Thymus (tissue), 11 donors: ENCODE measurements around the gene DCHS1. TPM values are rescaled to one million over a fixed set of nuclear protein-coding genes. Genes with fewer than 3 reads are reported as not detected.
"Not testable (repeated sequence)": the region's sequence is repeated elsewhere in the genome, so short reads cannot be mapped to it uniquely, and the experiment has no call there.

ENCODE experiments used
- DNase-seq, 9 donors: peaks; one replicate each; pipeline ENCODE4 v3.0.0-alpha.2; 2013; ENCODE audit warnings: low spot score in 9 of 9, low read depth in 6 of 9, missing footprints in 1 of 9
- H3K27ac ChIP-seq, 2 donors: one replicate each; pipeline ENCODE4 v1.5.1; 2013; ENCODE audit warnings: control low read depth in 1 of 2, low read depth in 1 of 2, low read length in 1 of 2, mild to moderate bottlenecking in 1 of 2, moderate library complexity in 1 of 2
- H3K27me3 ChIP-seq, 2 donors: one replicate each; pipeline ENCODE4 v1.5.1; 2013; ENCODE audit warnings: low read length in 1 of 2; ENCODE audit not compliant: control insufficient read depth in 2 of 2, insufficient read depth in 1 of 2
- H3K36me3 ChIP-seq, 2 donors: one replicate each; pipeline ENCODE4 v1.5.1; 2013; ENCODE audit warnings: low read length in 1 of 2, mild to moderate bottlenecking in 1 of 2, moderate library complexity in 1 of 2; ENCODE audit not compliant: control insufficient read depth in 2 of 2, insufficient read depth in 2 of 2
- H3K4me1 ChIP-seq, 2 donors: one replicate each; pipeline ENCODE4 v1.5.1; 2013; ENCODE audit warnings: low read length in 2 of 2; ENCODE audit not compliant: control insufficient read depth in 2 of 2, insufficient read depth in 2 of 2
- H3K4me3 ChIP-seq, 2 donors: one replicate each; pipeline ENCODE4 v1.5.1; 2013; ENCODE audit warnings: low read length in 2 of 2, control low read depth in 1 of 2, mild to moderate bottlenecking in 1 of 2
- H3K9me3 ChIP-seq, 2 donors: one replicate each; pipeline ENCODE4 v1.5.1; 2013; ENCODE audit warnings: low read length in 1 of 2, mild to moderate bottlenecking in 1 of 2; ENCODE audit not compliant: control insufficient read depth in 2 of 2, insufficient read depth in 1 of 2
- WGBS: extraction: QIAGEN DNeasy Blood & Tissue Kit; methylation state at CpG from one replicate; pipeline ENCODE4 v1.1.7; 2013; 5-methylcytosine and 5-hydroxymethylcytosine counted together
- polyA plus RNA-seq: library from polyadenylated mRNA; stranded (reverse); fragments of 200-250 nt; gene quantifications from one replicate; pipeline ENCODE4 v1.2.3, GENCODE V29; 2013
- total RNA-seq: library from RNA; stranded (reverse); fragments of 120-200 nt; gene quantifications from one replicate; pipeline ENCODE4 v1.2.4, GENCODE V29; 2013
- donor health status: healthy.

DCHS1 gene
- total and polyA plus RNA-seq, 2 donors: 3.2 to 6.5 TPM

DNA sequence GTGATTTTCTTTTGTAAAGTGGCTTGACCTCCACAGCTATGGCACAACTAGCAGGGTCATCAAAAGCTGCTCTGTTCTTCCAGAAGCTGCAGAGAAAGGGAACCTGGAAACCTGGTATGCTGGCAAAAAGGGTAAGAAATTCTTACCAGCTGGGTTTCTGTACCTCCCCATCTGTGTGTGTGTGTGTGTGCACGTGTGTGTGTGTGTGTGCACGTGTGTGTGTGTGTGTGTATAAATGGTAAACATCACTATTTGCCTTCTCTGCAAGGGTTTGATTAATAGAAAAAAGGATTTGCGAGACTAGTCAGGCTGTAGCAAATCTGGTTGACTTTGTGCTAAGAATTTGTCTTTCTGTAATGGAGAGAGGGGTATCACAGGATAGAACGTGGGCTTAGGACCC is 32.3 kb upstream of the DCHS1 start:
- 87% methylated on average over 4 of the region's 4 CpGs for WGBS
- Histone ChIP-seq H3K4me1 (peaks cover 0 to 3% of the 10 kb centered on the region in 2 donors), H3K9me3 (no peaks in the 10 kb centered on the region), H3K27me3 (no peaks in the 10 kb centered on the region), H3K27ac (no peak overlapping the region), H3K36me3 (no peaks in the 10 kb centered on the region), H3K4me3 (no peak overlapping the region)
- no peak for DNase-seq

DNA sequence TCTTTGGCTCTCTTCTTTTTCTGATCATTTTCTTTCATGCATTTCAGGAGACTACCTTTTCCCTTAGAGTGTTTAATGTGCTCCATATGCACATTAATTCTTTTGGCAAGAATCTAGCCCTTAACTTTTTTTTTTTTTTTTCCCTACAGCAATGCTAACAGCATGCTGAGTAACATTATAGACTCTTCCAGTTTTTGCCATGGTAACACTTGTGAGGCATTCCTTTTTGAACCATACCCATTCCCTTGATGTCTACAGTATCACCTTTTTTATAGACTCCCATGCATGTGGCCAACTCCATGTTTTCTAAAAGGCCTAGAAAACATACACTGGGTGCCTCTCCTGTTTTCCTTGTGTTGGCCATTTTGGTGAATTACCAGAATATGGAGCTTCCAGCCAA is 30.4 kb upstream of the DCHS1 start:
- Histone ChIP-seq H3K4me3 (no peak overlapping the region), H3K9me3 (no peaks in the 10 kb centered on the region), H3K36me3 (peaks cover 0 to 8% of the 10 kb centered on the region in 2 donors), H3K27me3 (no peaks in the 10 kb centered on the region), H3K4me1 (peaks cover 6 to 16% of the 10 kb centered on the region in 2 donors), H3K27ac (no peak overlapping the region)
- no peak for DNase-seq

DNA sequence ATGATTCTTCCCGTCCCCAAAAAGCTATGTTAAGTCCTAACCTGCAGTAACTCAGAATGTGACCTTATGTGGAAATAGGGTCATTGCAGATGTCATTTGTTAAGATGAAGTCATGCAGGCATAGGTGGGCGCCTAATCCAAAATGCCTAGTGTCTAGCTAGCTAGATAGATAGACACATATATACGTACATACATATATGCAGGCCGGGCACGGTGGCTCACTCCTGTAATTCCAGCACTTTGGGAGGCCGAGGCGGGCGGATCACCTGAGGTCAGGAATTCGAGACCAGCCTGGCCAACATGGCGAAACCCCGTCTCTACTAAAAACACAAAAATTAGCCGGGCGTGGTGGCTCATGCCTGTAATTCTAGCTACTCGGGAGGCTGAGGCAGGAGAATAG is 28.5 kb upstream of the DCHS1 start:
- H3K27me3 ChIP-seq, H3K9me3 ChIP-seq: not testable (repeated sequence)
- peak in 1 of 9 donors; percentile 13 for DNase-seq
- H3K36me3 ChIP-seq: peaks cover 0 to 20% of the 10 kb centered on the region in 2 donors
- 93% methylated on average over 14 of the region's 14 CpGs for WGBS
- H3K27ac ChIP-seq: peak overlapping the region in 1 of 2 donors; percentile 80
- peak overlapping the region; percentile 64 to 97 for H3K4me3 ChIP-seq
- H3K4me1 ChIP-seq: peaks cover 6 to 17% of the 10 kb centered on the region in 2 donors

DNA sequence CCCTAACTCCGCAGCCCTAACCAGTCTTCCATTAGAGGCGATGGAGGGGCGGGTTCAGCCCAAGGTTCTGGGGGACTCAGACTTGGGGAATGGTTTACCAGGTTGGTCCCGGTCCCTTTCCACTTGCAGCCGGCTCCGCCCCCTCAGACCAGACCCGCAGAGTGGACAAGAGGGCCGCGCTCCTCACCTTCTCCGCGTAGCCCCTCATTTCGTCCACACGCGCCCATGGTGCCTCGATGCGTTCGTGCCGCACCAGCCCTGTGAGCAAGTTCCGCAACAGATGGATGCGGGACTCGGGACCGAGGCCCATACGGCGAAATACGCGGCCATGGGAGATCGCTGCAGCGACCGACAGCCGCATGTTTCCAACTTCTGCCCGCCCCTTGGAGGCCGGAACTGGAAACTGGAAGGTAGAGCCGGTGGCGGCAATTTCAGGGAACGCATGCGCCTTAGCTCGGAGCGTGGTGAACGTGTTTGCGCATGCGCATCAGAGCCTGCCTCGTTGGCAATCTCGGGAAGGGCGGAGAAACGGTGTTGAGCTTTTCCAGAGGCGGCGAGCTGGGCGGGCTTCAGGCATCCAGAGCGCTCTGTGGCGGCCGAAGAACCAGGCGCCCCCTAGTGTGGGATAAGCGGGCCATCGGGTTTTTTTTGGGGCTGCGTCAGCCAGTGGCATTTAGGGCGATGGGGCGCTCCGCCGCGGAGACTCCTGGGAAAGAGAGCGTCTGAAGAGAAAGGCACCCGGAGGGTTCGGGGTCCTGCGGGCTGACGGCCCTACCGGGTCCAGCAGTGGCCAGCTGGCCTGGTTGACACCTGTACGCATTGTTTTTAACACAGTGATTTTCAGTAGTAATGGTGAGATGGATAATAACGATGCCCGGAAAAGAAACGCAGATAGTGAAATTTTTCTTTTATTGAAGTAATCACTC is 27.6 kb upstream of the DCHS1 start, which contains the start of gene MRPL17:
MRPL17 (minus strand) TSS at position 405 of the 926 bp plus-strand sequence; CDS start at position 361, 44 bp downstream.
- peak within 1 kb of the TSS; percentile 64 to 97 for H3K4me3 ChIP-seq
- peaks cover 0 to 20% of the 10 kb centered on the region in 2 donors for H3K36me3 ChIP-seq
- peak; percentile 98 to 100 (median 99) for DNase-seq
- peak within 1 kb of the TSS; percentile 80 to 97 for H3K27ac ChIP-seq
- H3K9me3 ChIP-seq: no peaks in the 10 kb centered on the region
- peaks cover 6 to 17% of the 10 kb centered on the region in 2 donors for H3K4me1 ChIP-seq
- H3K27me3 ChIP-seq: no peaks in the 10 kb centered on the region
- under 1% methylated on average over 70 of the region's 70 CpGs for WGBS

DNA sequence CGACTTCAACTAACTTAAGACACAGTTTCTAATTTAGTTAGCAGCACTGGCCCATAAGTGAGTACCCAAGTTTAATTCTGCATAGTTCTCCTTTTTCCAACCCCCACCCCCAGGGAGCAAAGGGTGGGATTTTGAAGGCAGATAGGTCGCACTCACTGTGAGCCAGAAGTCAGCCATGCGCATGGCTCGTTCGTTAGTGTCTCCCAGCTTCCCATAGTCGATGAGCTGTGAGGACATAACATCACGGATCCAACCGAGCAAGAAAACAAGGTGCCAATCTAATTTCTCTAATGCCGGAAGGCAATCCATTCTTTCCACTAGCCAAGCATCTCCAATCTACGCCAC is 27.0 kb upstream of the DCHS1 start:
- H3K9me3 ChIP-seq: no peaks in the 10 kb centered on the region
- peak overlapping the region; percentile 64 to 97 for H3K4me3 ChIP-seq
- DNase-seq: peak in 1 of 9 donors; percentile 21
- H3K27ac ChIP-seq: peak overlapping the region in 1 of 2 donors; percentile 80
- H3K36me3 ChIP-seq: peaks cover 0 to 20% of the 10 kb centered on the region in 2 donors
- H3K27me3 ChIP-seq: no peaks in the 10 kb centered on the region
- WGBS: under 1% methylated on average over 10 of the region's 10 CpGs
- H3K4me1 ChIP-seq: peaks cover 6 to 17% of the 10 kb centered on the region in 2 donors

DNA sequence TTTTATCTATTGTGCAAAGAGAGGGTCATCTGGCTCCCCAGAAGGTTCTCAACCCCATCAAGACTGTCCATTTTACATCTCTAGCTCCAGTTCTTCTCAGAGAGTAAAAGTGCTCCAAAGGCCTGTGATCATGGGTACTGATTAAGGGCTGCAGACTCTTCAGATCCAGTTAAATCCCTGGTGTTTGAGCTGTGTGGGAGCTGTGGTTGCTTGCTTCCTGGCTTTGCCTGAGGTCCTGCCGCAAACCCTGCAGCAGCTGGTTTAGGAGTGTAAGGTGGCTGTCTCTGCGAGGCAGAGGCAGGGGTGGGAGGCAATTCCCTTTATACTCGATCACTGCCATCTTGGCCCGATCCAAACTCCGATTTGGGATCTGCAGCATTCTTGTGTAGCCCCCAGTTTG is 26.3 kb upstream of the DCHS1 start:
- H3K4me3 ChIP-seq: peak overlapping the region; percentile 64 to 97
- DNase-seq: peak in 1 of 9 donors; percentile 35
- H3K27ac ChIP-seq: no peak overlapping the region
- WGBS: 9% methylated on average over 5 of the region's 5 CpGs
- peaks cover 6 to 17% of the 10 kb centered on the region in 2 donors for H3K4me1 ChIP-seq
- H3K27me3 ChIP-seq: no peaks in the 10 kb centered on the region
- no peaks in the 10 kb centered on the region for H3K9me3 ChIP-seq
- H3K36me3 ChIP-seq: peaks cover 0 to 20% of the 10 kb centered on the region in 2 donors

DNA sequence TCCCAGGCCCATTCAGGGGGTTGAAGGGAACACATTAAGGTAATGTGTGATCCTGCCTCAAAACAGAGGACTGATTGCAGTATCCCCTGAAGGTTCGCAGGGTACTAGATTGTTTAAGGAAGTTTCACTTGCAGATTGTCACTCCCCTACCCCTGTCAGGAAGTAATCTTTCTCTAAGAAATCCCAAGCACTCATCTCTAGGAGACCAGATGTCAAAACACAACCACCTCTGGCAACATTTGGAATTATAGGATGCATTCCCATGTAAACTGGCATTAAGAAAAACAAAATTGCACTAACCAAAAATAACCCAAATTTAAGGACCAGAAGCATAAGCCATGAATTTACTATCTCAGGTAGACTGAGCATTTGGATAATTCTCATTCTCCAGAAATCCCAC is 25.9 kb upstream of the DCHS1 start:
- WGBS: 58% methylated on average over 1 of the region's 1 CpG
- H3K4me3 ChIP-seq: peak overlapping the region in 1 of 2 donors; percentile 97
- peaks cover 0 to 20% of the 10 kb centered on the region in 2 donors for H3K36me3 ChIP-seq
- no peak overlapping the region for H3K27ac ChIP-seq
- DNase-seq: no peak
- no peaks in the 10 kb centered on the region for H3K27me3 ChIP-seq
- no peaks in the 10 kb centered on the region for H3K9me3 ChIP-seq
- peaks cover 6 to 17% of the 10 kb centered on the region in 2 donors for H3K4me1 ChIP-seq

DNA sequence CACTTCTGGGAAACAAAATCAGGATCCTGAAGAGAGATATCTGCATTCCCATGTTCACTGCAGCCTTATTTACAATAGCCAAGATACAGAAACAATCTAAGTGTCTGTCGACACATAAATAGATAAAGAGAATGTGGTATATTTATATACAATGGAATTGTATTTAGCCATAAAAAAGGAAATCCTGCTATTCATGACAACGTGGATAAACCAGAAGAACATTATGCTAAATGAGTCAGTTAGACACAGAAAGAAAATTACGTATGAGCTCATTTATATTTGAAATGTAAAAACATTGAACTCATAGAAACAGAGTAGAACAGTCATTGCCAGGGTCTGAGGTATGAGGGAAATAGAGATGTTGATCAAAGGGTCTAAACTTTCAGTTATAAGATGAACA is 21.4 kb upstream of the DCHS1 start:
- no peak overlapping the region for H3K27ac ChIP-seq
- 94% methylated on average over 3 of the region's 3 CpGs for WGBS
- no peaks in the 10 kb centered on the region for H3K9me3 ChIP-seq
- H3K4me1 ChIP-seq: peaks cover 2 to 9% of the 10 kb centered on the region in 2 donors
- H3K36me3 ChIP-seq: peaks cover 0 to 20% of the 10 kb centered on the region in 2 donors
- no peak overlapping the region for H3K4me3 ChIP-seq
- no peaks in the 10 kb centered on the region for H3K27me3 ChIP-seq
- no peak for DNase-seq

DNA sequence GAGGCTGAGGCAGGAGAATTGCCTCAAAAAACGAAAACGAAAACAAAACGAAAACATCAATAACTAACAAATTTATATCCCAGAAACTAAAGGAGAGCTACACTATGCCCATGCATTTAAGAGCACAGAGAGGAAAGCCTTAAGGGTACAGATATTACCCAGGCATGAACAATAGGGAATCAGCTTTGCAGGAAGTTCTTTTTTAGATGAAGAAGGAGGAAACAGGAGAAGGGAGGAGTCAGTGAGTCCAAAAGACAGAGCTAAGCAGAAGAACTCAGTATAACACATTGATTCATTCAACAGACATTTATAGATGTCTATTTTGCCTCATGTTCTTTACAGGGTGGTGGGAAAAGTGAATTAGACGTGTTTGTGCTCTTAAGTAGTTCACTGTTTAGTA is 19.3 kb upstream of the DCHS1 start:
- no peak for DNase-seq
- H3K27me3 ChIP-seq: no peaks in the 10 kb centered on the region
- H3K4me1 ChIP-seq: peaks cover 0 to 8% of the 10 kb centered on the region in 2 donors
- peaks cover 0 to 2% of the 10 kb centered on the region in 2 donors for H3K36me3 ChIP-seq
- H3K27ac ChIP-seq: no peak overlapping the region
- H3K9me3 ChIP-seq: no peaks in the 10 kb centered on the region
- H3K4me3 ChIP-seq: no peak overlapping the region
- 96% methylated on average over 4 of the region's 4 CpGs for WGBS
